Fibroblast of lung (primary cell): ENCODE measurements around the gene USP21. TPM values are rescaled to one million over a fixed set of nuclear protein-coding genes. Genes with fewer than 3 reads are reported as not detected.

Experiments
- DNase-seq, 2 donors: peaks; one replicate each; pipeline versions ENCODE4 v3.0.0 to v3.0.0-alpha.2; 2010; ENCODE audit warnings: low read depth in 2 of 2
- H2AFZ ChIP-seq: 2 replicates; pipeline ENCODE4 v1.5.1; 2012; ENCODE audit warnings: low read length, control low read depth, inconsistent platforms
- H3K27ac ChIP-seq: 2 replicates; pipeline ENCODE4 v1.5.1; 2011; ENCODE audit warnings: low read length, control low read depth; ENCODE audit not compliant: insufficient read depth
- H3K27me3 ChIP-seq: 2 replicates; pipeline ENCODE4 v1.5.1; 2011; ENCODE audit warnings: mild to moderate bottlenecking, low read length; ENCODE audit not compliant: control insufficient read depth, insufficient read depth
- H3K36me3 ChIP-seq: 2 replicates; pipeline ENCODE4 v1.5.1; 2011; ENCODE audit warnings: low read length; ENCODE audit not compliant: control insufficient read depth, insufficient read depth
- H3K4me1 ChIP-seq: 2 replicates; pipeline ENCODE4 v1.5.1; 2011; ENCODE audit warnings: low read length; ENCODE audit not compliant: control insufficient read depth, insufficient read depth; ENCODE audit errors: extremely low read depth
- H3K4me2 ChIP-seq: 2 replicates; pipeline ENCODE4 v1.5.1; 2011; ENCODE audit warnings: low read length, control low read depth; ENCODE audit not compliant: insufficient read depth; ENCODE audit errors: extremely low read depth
- H3K4me3 ChIP-seq, 4 experiments: fragments of 200-600 bp in 1 of 4; sonication (generic) in 1 of 4; replicated peaks in 1 of 4; 2 replicates each; pipeline ENCODE4 v1.5.1; 2011 to 2016; ENCODE audit warnings: low read length in 4 of 4, low read depth in 3 of 4, mild to moderate bottlenecking in 3 of 4, control low read depth in 2 of 4, inconsistent platforms in 1 of 4, mixed read lengths in 1 of 4; ENCODE audit not compliant: insufficient read depth in 1 of 4; ENCODE audit errors: control extremely low read depth in 1 of 4
- H3K79me2 ChIP-seq: 2 replicates; pipeline ENCODE4 v1.5.1; 2012; ENCODE audit warnings: mild to moderate bottlenecking, low read length, inconsistent platforms; ENCODE audit not compliant: control insufficient read depth, insufficient read depth
- H3K9ac ChIP-seq: 2 replicates; pipeline ENCODE4 v1.5.1; 2011; ENCODE audit warnings: mild to moderate bottlenecking, low read length, control low read depth; ENCODE audit not compliant: insufficient read depth
- H3K9me3 ChIP-seq: 2 replicates; pipeline ENCODE4 v1.5.1; 2012; ENCODE audit warnings: low read depth, low read length; ENCODE audit not compliant: control insufficient read depth, insufficient read depth
- H4K20me1 ChIP-seq: 2 replicates; pipeline ENCODE4 v1.5.1; 2011; ENCODE audit warnings: low read length; ENCODE audit not compliant: control insufficient read depth, insufficient read depth; ENCODE audit errors: extremely low read depth
- EZH2 ChIP-seq: IDR thresholded peaks from 2 replicates; pipeline ENCODE4 v1.5.1; 2012; ENCODE audit warnings: low read length, control low read depth, mild to moderate bottlenecking; ENCODE audit errors: missing control alignments
- polyA plus RNA-seq, 2 donors: library from polyadenylated mRNA; depleted of rRNA in 1 of 2; stranded (reverse) in 1 of 2; unstranded in 1 of 2; fragments of >200 nt; gene quantifications; 2 replicates each; pipeline ENCODE4 v1.2.1, GENCODE V29; 2011 to 2012; ENCODE audit warnings: missing spikeins in 1 of 2
- total RNA-seq: library from RNA; depleted of rRNA; stranded (reverse); fragments of >200 nt; gene quantifications from 2 replicates; pipeline ENCODE4 v1.2.1, GENCODE V29; 2014
- TF ChIP-seq, protein P1 (sequence below), 2 donors: IDR thresholded peaks in 1 of 2; conservative IDR thresholded peaks in 1 of 2; 1 replicate in 1 of 2; 2 replicates in 1 of 2; pipeline ENCODE4 v1.5.1; 2011 to 2012; ENCODE audit warnings: low read length in 2 of 2, control low read depth in 1 of 2, inconsistent platforms in 1 of 2, low read depth in 1 of 2, mild to moderate bottlenecking in 1 of 2

The USP21 gene
- total and polyA plus RNA-seq, 2 donors (not counting 1 experiment from before 2014, with no cell fraction given) = 10.2 to 11.7 TPM

DNA sequence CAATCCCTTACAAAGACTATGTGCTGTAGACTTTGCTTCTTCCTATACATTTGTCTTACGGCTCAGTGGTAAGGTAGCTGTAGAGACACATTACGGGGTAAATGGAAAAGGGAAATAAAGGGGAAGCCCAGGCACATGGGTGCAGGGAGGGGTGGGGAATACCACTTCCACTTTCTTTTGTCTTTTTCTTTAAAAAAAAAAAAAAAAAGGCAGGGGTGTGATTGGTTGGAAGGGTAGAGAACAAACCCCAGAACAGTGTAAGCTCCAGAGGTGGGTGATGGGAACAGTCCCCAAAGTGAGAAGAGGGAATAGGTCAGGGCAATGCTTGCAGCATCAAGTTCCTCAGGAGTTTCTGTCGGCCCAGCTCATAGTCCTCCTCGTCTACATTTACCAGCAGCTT, 37.5 kb upstream of the USP21 start:
- Histone ChIP-seq H3K79me2 (peaks cover 32% of the 10 kb centered on the region), H3K27ac (no peak overlapping the region)

DNA sequence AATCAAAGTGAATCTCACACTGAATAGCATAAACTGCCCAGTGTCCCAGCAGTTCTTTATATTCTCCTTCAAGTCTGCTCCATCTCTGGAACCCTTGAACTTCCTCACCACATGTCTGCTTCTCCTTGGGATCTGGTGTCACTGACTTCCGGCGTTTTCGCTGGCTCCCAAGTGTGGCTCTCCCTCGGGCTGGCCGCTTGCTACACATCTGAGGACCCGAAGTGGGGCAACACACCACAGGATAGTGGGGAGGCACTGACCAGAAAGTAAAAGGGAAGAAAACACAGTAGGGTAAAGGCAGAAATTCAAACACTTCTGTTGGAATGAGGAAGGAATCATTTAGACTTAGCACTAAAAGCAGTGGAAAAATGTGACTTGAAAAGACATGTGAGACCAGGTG, 36.3 kb upstream of the USP21 start:
- TF ChIP-seq, protein P1, sequence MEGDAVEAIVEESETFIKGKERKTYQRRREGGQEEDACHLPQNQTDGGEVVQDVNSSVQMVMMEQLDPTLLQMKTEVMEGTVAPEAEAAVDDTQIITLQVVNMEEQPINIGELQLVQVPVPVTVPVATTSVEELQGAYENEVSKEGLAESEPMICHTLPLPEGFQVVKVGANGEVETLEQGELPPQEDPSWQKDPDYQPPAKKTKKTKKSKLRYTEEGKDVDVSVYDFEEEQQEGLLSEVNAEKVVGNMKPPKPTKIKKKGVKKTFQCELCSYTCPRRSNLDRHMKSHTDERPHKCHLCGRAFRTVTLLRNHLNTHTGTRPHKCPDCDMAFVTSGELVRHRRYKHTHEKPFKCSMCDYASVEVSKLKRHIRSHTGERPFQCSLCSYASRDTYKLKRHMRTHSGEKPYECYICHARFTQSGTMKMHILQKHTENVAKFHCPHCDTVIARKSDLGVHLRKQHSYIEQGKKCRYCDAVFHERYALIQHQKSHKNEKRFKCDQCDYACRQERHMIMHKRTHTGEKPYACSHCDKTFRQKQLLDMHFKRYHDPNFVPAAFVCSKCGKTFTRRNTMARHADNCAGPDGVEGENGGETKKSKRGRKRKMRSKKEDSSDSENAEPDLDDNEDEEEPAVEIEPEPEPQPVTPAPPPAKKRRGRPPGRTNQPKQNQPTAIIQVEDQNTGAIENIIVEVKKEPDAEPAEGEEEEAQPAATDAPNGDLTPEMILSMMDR (conservative IDR thresholded peaks at IDR 0.05 in 1 of 2, IDR thresholded peaks at IDR 0.05 in 1 of 2; ENCODE audit: low read depth in 1 of 2, low read length in 2 of 2) = no peak
- TF ChIP-seq EZH2 = no peak
- Histone ChIP-seq H3K4me2 (no peak overlapping the region), H3K4me1 (peaks cover 10% of the 10 kb centered on the region), H3K9ac (no peak overlapping the region), H3K4me3 (no peak overlapping the region), H3K27me3 (no peaks in the 10 kb centered on the region), H4K20me1 (no peaks in the 10 kb centered on the region), H3K36me3 (peaks cover 34% of the 10 kb centered on the region), H3K27ac (no peak overlapping the region), H3K9me3 (no peaks in the 10 kb centered on the region), H3K79me2 (peaks cover 28% of the 10 kb centered on the region), H2AFZ (no peak overlapping the region)
- DNase-seq = no peak

More for the DNA sequence above, 37.5 kb upstream of the USP21 start:
- Histone ChIP-seq H3K4me1 (peaks cover 10% of the 10 kb centered on the region), H3K4me3 (no peak overlapping the region), H2AFZ (no peak overlapping the region), H4K20me1 (no peaks in the 10 kb centered on the region), H3K36me3 (peaks cover 34% of the 10 kb centered on the region), H3K27me3 (no peaks in the 10 kb centered on the region), H3K9me3 (no peaks in the 10 kb centered on the region), H3K4me2 (no peak overlapping the region), H3K9ac (no peak overlapping the region)
- TF ChIP-seq EZH2 = no peak
- TF ChIP-seq, protein P1 (conservative IDR thresholded peaks at IDR 0.05 in 1 of 2, IDR thresholded peaks at IDR 0.05 in 1 of 2; ENCODE audit: low read depth in 1 of 2, low read length in 2 of 2) = no peak
- no peak for DNase-seq

DNA sequence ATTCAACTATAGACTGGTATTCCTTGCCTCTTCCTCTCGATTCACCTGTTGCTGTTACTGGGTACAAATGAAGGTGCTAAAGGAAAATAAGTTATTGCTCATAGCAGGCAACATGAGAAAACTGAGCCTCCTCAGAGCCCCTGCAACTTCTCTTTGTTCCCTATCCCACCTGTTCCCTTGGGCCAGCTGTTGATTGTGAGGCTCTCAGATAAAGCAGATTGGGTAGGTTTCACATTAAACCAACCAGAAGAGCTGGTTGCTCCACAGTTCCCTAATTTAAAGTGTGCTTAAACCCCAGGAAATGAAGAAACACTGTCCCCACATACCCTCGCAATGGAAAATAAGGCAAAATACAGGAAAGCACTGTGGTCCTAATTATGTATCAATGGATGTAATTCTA, 31.7 kb upstream of the USP21 start:
- Histone ChIP-seq H3K9ac (no peak overlapping the region), H3K9me3 (no peaks in the 10 kb centered on the region), H3K4me1 (peaks cover 3% of the 10 kb centered on the region), H4K20me1 (no peaks in the 10 kb centered on the region), H3K27me3 (no peaks in the 10 kb centered on the region), H3K79me2 (peaks cover 47% of the 10 kb centered on the region), H3K4me3 (no peak overlapping the region), H3K36me3 (peaks cover 30% of the 10 kb centered on the region), H2AFZ (no peak overlapping the region), H3K4me2 (no peak overlapping the region), H3K27ac (no peak overlapping the region)
- TF ChIP-seq EZH2 = no peak
- TF ChIP-seq, protein P1 (conservative IDR thresholded peaks at IDR 0.05 in 1 of 2, IDR thresholded peaks at IDR 0.05 in 1 of 2; ENCODE audit: low read depth in 1 of 2, low read length in 2 of 2) = no peak
- no peak for DNase-seq
